ENCODE data around the gene FKBP1A.

The FKBP1A gene

DNA sequence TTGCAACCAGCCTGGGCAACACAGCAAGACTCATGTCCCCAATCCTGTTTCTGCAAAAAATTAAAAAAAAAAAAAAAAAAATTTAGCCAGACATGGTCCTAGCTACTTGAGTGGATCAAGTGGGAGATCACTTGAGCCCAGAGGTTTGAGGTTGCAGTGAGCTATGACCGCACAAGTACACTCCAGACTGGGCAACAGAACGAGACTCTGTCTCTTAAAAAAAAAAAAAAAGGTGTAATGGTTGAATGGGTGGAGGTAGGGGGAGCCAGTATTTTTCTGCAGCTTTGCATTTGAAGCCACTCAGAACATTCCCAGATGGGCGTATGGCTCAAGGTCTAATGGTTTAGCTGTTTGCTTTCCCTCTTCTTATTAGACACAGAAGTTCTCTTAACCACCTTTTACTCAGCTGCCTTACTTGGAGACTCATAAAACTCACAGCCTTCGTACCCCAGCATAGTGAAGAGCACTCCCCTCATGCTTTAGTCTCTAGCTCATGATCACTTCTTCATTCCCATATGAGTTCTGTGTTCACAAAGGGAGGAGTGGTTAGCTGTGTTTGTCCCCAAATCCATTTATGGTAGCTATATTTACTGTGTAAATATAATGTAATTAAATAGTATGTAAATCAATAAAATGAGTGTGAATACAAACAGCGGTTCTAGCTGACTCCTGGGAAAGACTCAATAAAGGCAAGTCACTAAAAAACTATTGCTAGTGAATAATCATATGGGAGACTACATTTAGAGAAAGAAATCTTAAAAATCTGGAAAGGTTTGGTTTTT lies 9.0 kb downstream of the FKBP1A start:
- DNase-seq = peak; percentile 69

GRCh38 chr20:1382670-1383069 lies 10.2 kb downstream of the FKBP1A start:
- DNase-seq = no peak

DNA sequence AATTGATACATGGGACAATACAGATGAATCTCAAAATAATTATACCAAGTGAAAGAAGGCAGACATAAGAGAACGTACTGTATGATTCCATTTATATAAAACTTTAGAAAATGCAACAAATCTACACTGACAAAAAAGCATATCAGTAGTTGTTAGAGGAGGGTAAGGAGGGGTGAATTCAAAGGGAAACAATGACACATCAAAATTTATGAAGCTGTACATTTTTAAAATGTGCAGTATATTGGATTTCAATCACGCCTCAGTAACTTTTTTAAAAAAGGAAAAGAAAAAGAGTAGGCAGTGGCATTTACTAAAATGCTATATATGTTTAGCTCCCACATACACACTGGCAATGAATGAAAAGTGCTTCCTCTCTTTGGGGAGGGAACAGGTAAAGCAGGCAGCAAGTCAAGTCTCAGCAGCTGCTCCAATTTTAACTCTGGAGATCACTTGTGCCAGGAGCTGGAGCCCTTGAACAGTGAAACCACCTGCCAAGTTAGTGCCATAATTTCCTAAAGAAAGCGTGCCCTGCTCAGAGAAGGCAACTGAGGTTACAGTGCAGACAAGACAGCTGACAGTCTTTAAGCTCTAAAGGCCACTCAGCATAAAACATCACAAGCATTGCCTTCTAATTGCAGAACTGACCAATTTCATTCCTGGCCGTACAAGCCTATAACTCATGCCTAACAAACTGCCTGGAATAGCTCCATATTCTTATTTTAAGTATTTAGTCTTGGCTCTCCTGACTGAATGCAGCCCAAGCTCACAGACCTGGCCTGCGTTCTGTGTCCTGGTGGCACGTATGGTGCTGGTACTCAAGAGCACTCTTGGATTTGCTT lies 10.9 kb downstream of the FKBP1A start:
- peak; percentile 14 for DNase-seq

- DNase-seq = no peak
These were observed 14.1 kb downstream of the FKBP1A start for GRCh38 chr20:1378735-1379125.

DNA sequence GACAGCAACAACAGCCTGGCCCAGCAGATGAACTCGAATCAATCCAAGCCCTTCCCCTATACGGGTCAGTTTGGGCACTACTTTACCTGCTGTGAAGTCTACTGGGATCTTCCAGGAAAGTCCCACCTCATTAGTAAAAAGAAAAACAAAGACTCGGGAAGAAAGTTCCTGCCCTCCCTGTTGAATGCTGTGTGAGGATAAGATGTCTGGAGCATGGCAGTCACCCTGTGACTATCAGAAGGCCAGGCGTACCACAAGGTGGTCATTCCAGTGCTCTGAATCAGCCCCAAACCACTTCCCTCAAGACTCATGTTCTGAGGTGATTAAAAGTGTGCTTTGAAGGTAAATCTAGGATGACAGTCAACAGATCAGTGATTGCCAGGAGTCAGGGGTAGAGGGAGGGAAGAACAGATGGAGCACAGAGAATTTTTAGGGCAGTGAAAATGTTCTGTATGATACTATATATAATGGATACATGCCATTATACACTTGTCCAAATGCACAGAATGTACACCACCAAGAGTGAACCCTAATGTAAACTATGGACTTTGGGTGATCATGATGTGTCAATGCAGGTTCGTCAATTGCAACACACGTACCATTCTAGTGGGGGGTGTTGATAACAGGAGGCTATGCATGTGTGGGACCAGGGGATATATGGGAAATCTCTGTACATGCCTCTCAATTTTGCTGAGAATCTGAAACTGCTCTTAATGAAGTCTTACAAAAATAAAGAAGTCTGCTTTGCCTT lies 14.7 kb downstream of the FKBP1A start:
- DNase-seq = no peak

DNA sequence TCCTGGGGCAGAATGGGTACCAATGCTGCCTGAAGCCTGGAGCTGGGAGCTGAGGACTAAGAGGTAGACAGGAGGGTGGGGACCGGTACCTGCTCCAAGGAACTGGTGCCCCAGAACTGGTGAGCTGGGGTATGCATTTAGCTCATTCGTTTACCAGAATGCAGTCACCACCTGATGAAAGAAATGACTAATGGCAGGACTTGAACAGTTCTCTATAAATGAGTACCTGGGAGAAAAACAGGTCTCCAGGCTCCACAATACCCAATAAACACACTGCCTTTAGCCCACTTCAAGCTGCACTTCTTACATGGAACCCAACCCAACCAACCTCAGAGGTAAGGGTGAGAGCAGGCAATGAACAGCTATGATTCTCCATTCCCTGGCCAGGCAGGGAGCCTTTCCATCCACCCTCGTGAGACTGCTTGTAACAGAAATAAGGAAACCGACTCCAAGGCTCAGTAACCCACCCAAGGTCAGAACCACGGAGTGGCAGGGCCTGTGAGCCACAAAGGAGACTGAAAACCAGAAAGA lies 15.4 kb downstream of the FKBP1A start:
- no peak for DNase-seq

DNA sequence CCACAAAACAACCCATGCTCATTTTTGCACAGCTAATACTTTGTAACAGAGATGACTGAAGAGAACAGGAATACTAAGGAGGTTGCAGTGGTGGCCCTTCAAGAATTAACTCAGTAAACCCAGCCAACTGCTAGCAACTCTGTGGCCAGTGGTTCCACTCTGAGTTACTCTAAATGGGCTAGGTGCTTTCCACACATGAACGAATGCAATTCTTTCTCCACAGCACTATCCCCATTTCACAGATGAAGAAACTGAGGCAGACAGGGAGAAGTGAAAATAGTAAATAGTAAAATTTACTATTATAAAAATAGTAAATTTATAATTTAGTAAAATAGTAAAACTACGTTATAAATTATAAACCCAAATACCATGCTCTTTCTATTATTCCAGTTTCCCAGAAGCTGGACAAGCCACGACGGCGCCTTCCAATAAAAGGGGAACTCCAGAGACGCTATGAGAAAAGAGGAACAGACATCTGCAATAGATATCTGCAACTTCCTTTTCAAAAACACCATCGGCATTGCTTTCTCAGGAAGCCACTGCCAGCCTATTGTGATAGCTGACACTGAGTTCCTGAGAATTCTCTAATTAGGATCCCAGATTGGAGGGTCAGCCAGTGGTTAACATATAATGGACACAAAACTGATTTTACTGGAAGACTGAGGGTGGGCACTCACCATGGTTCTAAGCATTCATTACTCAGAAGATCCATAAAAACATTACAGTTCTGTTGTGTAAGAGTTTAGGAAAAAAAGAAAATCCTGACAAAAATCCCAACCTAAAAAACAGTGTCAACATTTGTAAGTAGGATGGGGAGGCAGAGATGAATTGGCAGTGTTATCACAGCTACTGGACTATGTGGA lies 16.2 kb downstream of the FKBP1A start:
- DNase-seq = no peak

- DNase-seq = no peak
These were observed 16.8 kb downstream of the FKBP1A start for GRCh38 chr20:1376007-1376406.

- DNase-seq = peak; percentile 29
These were observed 17.3 kb downstream of the FKBP1A start for GRCh38 chr20:1375515-1375914.

DNA sequence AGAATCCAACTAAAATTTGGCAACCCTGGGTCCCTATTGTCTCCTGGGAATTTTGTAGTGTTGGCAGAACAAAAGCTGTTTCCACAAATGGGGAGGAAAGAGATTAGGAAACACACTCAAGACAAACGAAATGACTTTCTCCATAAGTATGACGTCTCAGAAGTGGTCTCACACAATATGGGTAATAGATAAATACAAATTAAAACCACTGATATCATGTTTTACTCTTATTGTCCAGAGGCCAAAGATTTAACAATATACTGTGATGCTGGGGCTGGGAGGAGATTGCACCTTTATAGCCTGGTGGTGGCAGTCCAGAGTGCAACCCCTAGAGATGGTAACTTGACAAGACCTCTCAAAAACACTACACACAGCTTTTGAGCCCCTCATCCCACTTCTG lies 18.6 kb downstream of the FKBP1A start:
- DNase-seq = no peak

DNA sequence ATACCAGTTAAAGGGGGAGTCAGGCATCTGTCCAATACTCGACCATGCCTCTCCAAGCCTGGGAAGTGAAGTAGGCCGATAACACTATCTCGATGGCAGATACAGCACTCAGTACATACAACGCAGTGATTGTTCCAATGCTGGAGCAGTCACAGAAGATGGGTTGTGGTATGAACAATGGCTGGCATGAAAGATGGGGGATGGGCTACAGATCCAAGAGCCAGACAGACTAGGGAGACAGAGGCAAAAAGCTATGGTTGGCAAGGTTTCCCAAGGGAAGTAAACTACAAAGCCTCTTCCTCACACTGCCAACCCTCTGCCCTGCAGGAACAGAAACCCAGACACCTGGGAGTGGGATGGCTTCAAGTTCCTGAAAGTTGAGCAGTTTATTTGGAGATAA lies 19.2 kb downstream of the FKBP1A start:
- no peak for DNase-seq

GRCh38 chr20:1373036-1373435 lies 19.8 kb downstream of the FKBP1A start:
- no peak for DNase-seq

- DNase-seq = peak; percentile 15
These were observed 20.9 kb downstream of the FKBP1A start for GRCh38 chr20:1371830-1372539.

GRCh38 chr20:1371202-1371782 lies 21.6 kb downstream of the FKBP1A start:
- DNase-seq = no peak

DNA sequence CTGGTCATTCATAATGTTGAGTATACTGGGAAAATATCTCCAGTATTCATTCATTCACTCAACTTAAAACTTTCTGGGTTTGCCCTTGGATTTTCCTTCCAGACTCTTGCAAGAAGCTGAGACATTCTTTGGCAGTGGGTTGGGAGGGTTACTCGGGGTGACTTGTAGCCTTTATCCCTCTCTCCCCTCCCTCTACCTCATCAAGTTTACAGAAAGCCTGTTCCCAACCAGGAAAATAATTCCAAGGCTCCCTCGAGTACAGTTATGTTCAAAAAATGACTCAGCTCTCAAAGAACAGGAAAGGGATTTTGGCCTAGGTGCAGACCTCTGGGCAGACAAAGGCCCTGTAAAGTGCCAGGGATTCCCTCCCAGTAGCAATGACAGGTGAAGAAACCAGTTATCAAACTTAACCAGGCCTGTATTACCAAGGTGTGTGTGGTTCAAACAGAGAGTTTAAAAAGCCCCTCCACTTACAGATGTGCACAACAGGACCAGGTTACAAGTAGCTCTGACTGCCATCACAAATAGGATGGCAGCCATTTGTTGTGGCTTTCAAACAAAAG lies 22.2 kb downstream of the FKBP1A start:
- DNase-seq = no peak

GRCh38 chr20:1369970-1370369 lies 22.9 kb downstream of the FKBP1A start:
- DNase-seq = no peak

- no peak for DNase-seq
These were observed 24.2 kb downstream of the FKBP1A start for GRCh38 chr20:1368448-1369199.

DNA sequence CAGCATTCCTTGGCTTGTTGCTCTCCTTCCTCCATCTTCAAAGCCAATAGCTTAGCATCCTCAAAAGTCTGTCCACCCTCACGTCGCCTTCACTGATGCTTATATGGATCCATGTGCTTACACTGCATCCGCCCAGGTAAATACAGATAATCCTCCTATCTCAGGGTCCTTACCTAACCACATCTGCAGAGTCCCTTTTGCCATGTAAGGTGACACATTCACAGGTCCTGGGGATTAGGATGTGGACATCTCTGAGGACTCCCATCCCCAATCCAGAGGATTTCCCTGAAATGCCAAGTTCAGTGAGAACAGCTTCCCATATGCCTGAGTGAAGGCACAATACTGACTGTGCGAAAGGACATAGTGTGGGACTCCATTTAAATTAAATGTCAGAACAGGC lies 25.4 kb downstream of the FKBP1A start:
- no peak for DNase-seq

DNA sequence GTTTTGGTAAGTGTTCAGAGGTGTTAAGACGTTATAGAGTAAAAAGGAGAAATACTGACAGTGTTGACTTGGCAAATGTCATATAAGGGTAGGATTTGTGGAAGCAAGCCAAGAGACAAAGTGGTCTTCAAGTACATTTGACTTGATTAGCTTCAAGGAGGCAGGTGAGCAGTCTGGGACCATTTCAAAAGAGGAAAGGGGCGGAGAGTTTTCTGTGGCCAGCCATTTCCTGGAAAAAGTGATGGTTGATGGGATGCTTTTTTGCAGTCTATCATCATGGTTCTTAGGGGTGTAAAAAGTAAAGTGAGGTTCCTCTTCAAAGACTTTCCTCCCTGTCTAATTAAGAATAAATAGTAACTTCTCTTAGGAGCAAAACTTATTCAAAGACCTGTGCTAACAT lies 28.7 kb downstream of the FKBP1A start:
- DNase-seq = no peak

GRCh38 chr20:1363522-1363921 lies 29.3 kb downstream of the FKBP1A start:
- no peak for DNase-seq

All from NCI-H510A (cell line).